ENCODE data around the gene CISD3. TPM values are rescaled to one million over a fixed set of nuclear protein-coding genes. Genes with fewer than 3 reads are reported as not detected.
A peak's percentile ranks its signal among the peaks of the same experiment; 100 is the strongest.

Gene CISD3
- total RNA-seq, 2 experiments from 2014 or later: 48.2 to 56.1 TPM

- Mint-ChIP-seq H3K9me3 (ENCODE audit: insufficient read depth) (no peaks in the 10 kb centered on the region), H3K4me1 (ENCODE audit: low read depth) (peaks cover 37% of the 10 kb centered on the region), H3K4me3 (peak overlapping the region; percentile 99), H3K27ac (peak overlapping the region; percentile 99), H3K36me3 (ENCODE audit: low read depth) (peaks cover 30% of the 10 kb centered on the region), H3K27me3 (ENCODE audit: low read depth) (peaks cover 26% of the 10 kb centered on the region)
- CTCF ChIA-PET: interaction anchor here (1.0 to 1.7 kb wide), 5 partner anchors 9 to 400 kb away, joined by 3 to 4 read pairs (median 4); partner anchors contain the start of gene LASP1
- POLR2A ChIA-PET: no interaction called here
- ATAC-seq (no peak), DNase-seq (no peak)
Measured at GRCh38 chr17:38753071-38753506, 22.9 kb downstream of the CISD3 start.

- CTCF ChIA-PET: interaction anchor here (0.6 to 2.3 kb wide), 18 partner anchors 8 to 474 kb away, joined by 3 to 6 read pairs (median 4); partner anchors contain the start of genes CWC25, LASP1NB and PSMB3
- peak; percentile 67 for DNase-seq
- peaks cover 60% of the 10 kb centered on the region for H3K36me3 Mint-ChIP-seq (ENCODE audit: low read depth)
Measured at GRCh38 chr17:38761612-38762011, 31.5 kb downstream of the CISD3 start.

DNA sequence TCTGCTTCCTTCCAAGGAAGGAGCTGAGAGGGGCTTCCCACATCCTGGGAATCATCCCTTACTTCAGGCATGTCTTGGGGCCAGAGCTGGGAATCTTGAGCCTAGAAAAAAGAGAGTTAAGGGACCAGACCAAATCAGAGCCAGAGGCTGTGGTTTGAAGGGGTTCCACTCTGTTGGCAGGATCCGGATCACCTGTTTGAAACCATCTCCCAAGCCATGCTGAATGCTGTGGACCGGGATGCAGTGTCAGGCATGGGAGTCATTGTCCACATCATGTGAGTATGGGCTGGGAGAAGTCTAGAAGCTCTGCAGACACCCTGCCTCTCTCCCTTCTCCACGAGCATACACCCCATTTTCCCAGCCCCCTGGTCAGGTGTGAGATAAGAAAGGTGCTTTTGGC, 32.1 kb downstream of the CISD3 start:
- ChIA-PET POLR2A (interaction anchor here (1.0 to 1.4 kb wide), 2 partner anchors 9 to 10 kb away, joined by 3 to 4 read pairs; partner anchors contain the start of gene PSMB3), CTCF (interaction anchor here (0.6 to 2.3 kb wide), 19 partner anchors 9 to 474 kb away, joined by 3 to 6 read pairs (median 4); partner anchors contain the start of genes CWC25, LASP1NB and PSMB3)
- ATAC-seq (no peak), DNase-seq (no peak)
- no peaks in the 10 kb centered on the region for H3K9me3 Mint-ChIP-seq (ENCODE audit: insufficient read depth)
- H3K27ac Mint-ChIP-seq: peak overlapping the region; percentile 62
- H3K4me3 Mint-ChIP-seq: no peak overlapping the region
- peaks cover 65% of the 10 kb centered on the region for H3K36me3 Mint-ChIP-seq (ENCODE audit: low read depth)
- H3K4me1 Mint-ChIP-seq (ENCODE audit: low read depth): peaks cover 26% of the 10 kb centered on the region
- H3K27me3 Mint-ChIP-seq (ENCODE audit: low read depth): no peaks in the 10 kb centered on the region

More at GRCh38 chr17:38761612-38762011, 31.5 kb downstream of the CISD3 start:
- POLR2A ChIA-PET: interaction anchor here (1.4 kb wide), 1 partner anchor 10 kb away, joined by 4 read pairs; the partner anchor contains the start of gene PSMB3
- peak; percentile 70 for ATAC-seq
- Mint-ChIP-seq H3K4me1 (ENCODE audit: low read depth) (peaks cover 26% of the 10 kb centered on the region), H3K27ac (peak overlapping the region; percentile 62), H3K27me3 (ENCODE audit: low read depth) (no peaks in the 10 kb centered on the region), H3K4me3 (no peak overlapping the region), H3K9me3 (ENCODE audit: insufficient read depth) (no peaks in the 10 kb centered on the region)

- no peaks in the 10 kb centered on the region for H3K27me3 Mint-ChIP-seq (ENCODE audit: low read depth)
- ATAC-seq (no peak), DNase-seq (no peak)
- ChIA-PET POLR2A (interaction anchor here (1.2 kb wide), 1 partner anchor 58 kb away, joined by 3 read pairs; no protein-coding TSS in a partner anchor), CTCF (interaction anchor here (1.4 kb wide), 1 partner anchor 217 kb away, joined by 3 read pairs; no protein-coding TSS in a partner anchor)
- peaks cover 6% of the 10 kb centered on the region for H3K4me1 Mint-ChIP-seq (ENCODE audit: low read depth)
- H3K4me3 Mint-ChIP-seq: no peak overlapping the region
- H3K36me3 Mint-ChIP-seq (ENCODE audit: low read depth): peaks cover 76% of the 10 kb centered on the region
- peak overlapping the region; percentile 40 for H3K27ac Mint-ChIP-seq
- no peaks in the 10 kb centered on the region for H3K9me3 Mint-ChIP-seq (ENCODE audit: insufficient read depth)
Measured at GRCh38 chr17:38766341-38766740, 36.2 kb downstream of the CISD3 start.

DNA sequence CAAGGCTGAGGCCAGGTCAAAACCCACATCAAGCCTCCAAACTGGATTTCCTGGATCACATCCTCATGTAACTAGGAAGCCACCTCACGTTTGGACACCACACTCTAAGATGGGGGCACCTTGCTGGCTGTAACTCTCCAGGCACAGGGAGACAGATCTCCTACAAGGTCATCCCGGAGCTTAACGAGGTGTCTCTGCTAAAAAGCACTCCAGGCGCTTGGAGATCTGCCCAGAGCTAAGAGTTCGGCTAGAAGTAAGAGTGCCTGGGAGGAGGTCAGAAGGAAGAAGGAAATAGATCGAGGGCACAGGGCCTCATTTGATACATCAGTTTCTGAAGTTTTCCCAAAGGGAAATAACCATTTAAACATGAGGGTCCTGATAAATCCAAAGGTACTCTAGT, 38.3 kb downstream of the CISD3 start:
- Mint-ChIP-seq H3K27ac (no peak overlapping the region), H3K4me1 (ENCODE audit: low read depth) (no peaks in the 10 kb centered on the region), H3K4me3 (no peak overlapping the region), H3K9me3 (ENCODE audit: insufficient read depth) (no peaks in the 10 kb centered on the region), H3K27me3 (ENCODE audit: low read depth) (no peaks in the 10 kb centered on the region), H3K36me3 (ENCODE audit: low read depth) (peaks cover 71% of the 10 kb centered on the region)
- no peak for ATAC-seq
- POLR2A ChIA-PET: no interaction called here
- no peak for DNase-seq
- CTCF ChIA-PET: no interaction called here

- Mint-ChIP-seq H3K36me3 (ENCODE audit: low read depth) (peaks cover 51% of the 10 kb centered on the region), H3K4me1 (ENCODE audit: low read depth) (no peaks in the 10 kb centered on the region), H3K4me3 (no peak overlapping the region), H3K9me3 (ENCODE audit: insufficient read depth) (no peaks in the 10 kb centered on the region), H3K27me3 (ENCODE audit: low read depth) (no peaks in the 10 kb centered on the region), H3K27ac (peak overlapping the region; percentile 25)
- DNase-seq (no peak), ATAC-seq (no peak)
- CTCF ChIA-PET: no interaction called here
- POLR2A ChIA-PET: no interaction called here
Measured at GRCh38 chr17:38773258-38773657, 43.1 kb downstream of the CISD3 start.

DNA sequence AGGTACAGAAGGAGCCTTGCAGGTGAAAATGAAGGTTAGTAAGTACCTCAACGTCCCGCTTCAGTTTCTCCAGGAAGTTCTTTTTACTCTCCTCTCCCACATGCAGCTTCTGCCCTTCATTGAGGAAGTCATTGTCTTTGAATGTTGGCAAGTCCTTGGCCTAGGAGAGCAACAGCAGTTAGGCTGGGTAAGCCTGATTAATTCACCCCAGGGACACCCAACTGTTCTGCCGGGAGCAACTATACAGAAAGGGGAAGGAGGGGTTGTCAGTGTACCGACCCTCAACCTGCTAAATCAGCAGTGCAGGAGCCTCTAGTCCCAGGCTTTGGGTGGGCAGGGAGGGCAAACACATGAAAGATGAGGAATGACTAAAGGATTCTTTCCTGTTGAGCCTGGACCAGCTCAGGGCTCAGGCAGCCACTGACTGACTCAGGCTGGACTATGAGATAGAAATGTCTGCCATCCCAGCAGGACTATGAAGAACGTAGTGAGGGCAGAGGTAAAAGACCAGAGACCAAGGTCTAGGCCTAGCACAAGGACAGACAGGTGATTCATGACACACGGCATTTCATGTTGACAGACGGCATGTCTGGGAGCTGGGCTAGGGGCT, 47.6 kb downstream of the CISD3 start:
- ATAC-seq (no peak), DNase-seq (no peak)
- ChIA-PET POLR2A (no interaction called here), CTCF (interaction anchor here (0.6 to 1.0 kb wide), 2 partner anchors 13 to 16 kb away, joined by 3 read pairs; no protein-coding TSS in a partner anchor)
- Mint-ChIP-seq H3K4me1 (ENCODE audit: low read depth) (peaks cover 8% of the 10 kb centered on the region), H3K27ac (no peak overlapping the region), H3K4me3 (no peak overlapping the region), H3K36me3 (ENCODE audit: low read depth) (peaks cover 49% of the 10 kb centered on the region), H3K27me3 (ENCODE audit: low read depth) (no peaks in the 10 kb centered on the region), H3K9me3 (ENCODE audit: insufficient read depth) (no peaks in the 10 kb centered on the region)

DNA sequence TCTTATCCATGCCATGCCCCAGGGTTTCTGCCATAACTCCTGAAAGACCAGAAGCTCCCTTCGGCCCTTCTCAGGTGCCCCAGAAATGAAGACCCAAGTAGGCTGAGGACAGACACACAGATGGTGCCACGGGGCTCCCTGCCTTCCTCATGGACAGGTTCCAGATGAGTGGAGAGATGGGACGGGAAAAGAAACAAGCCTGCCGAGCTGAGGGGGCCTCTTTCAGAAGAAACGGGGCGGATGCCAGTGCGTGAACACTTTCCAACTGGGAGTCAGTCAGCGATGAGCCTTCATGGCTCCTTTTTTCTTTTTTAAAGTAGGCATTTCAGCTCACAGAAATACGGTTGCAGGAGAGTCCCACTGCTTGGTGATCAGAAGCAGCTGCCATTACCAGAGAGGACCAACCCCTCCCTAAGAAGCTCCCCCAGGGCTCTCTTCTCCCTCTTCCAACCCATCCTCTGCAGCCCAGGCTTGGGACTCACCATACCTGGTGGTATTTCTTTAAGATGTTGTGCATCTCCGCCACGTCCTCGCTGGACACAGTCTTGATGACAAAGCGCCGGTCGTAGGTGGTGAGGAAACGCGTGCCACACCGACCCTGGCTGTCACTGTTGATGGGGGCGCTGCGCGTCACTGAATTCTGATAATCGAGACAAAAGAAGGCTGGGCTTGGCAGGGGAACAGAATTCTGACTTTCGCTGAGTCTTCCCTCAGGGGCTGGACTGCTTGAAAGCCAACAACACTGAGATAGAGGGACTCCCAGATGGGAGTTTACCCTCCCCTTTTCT, 50.0 kb downstream of the CISD3 start:
- Mint-ChIP-seq H3K27me3 (ENCODE audit: low read depth) (no peaks in the 10 kb centered on the region), H3K4me1 (ENCODE audit: low read depth) (peaks cover 8% of the 10 kb centered on the region), H3K36me3 (ENCODE audit: low read depth) (peaks cover 49% of the 10 kb centered on the region), H3K4me3 (no peak overlapping the region), H3K9me3 (ENCODE audit: insufficient read depth) (no peaks in the 10 kb centered on the region), H3K27ac (no peak overlapping the region)
- DNase-seq (no peak), ATAC-seq (no peak)
- ChIA-PET POLR2A (interaction anchor here (0.6 kb wide), 1 partner anchor 89 kb away, joined by 4 read pairs; no protein-coding TSS in a partner anchor), CTCF (interaction anchor here (1.2 kb wide), 1 partner anchor 221 kb away, joined by 3 read pairs; no protein-coding TSS in a partner anchor)

DNA sequence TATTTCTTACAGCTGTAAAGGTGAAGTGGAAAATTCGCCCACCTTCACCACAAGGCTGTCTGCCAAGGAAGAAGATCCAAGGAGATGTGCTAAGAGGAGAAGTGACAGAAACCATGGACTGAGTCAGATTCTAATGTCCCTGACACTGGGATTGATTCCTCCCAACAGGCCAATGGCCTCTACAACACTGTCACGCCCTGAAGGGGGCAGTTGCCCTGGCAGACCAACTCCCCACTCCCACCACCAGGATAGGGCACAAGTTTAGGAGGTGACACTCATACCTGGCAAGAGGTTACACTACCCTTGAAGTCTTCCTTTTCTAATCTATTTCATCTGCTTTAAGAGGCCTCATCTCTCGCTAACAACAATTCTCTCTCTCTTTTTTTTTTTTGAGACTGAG, 53.1 kb downstream of the CISD3 start:
- CTCF ChIA-PET: no interaction called here
- Mint-ChIP-seq H3K4me3 (no peak overlapping the region), H3K36me3 (ENCODE audit: low read depth) (peaks cover 48% of the 10 kb centered on the region), H3K27ac (no peak overlapping the region), H3K27me3 (ENCODE audit: low read depth) (no peaks in the 10 kb centered on the region), H3K4me1 (ENCODE audit: low read depth) (peaks cover 8% of the 10 kb centered on the region), H3K9me3 (ENCODE audit: insufficient read depth) (no peaks in the 10 kb centered on the region)
- POLR2A ChIA-PET: no interaction called here
- ATAC-seq (no peak), DNase-seq (no peak)

Small RNAs within 50 kb of the gene (microRNA-seq; reads per million reads assigned to microRNA genes)
- gene MIR4726: 1.7 reads per million
- not detected for gene MIR4734

Other genes with a start within 250 kb of the CISD3 start
- under 1 TPM in 1 of 2 experiments, not detected in 1; 0.34 TPM for gene SRCIN1, start 124.4 kb upstream of the CISD3 start, total RNA-seq
- gene EPOP, start 55.4 kb upstream of the CISD3 start, total RNA-seq: 10 to 100 TPM; 11.4 to 11.6 TPM
- gene MLLT6, start 25.1 kb upstream of the CISD3 start, total RNA-seq: 100 to 1,000 TPM; 211 to 219 TPM
- gene PCGF2, start 18.0 kb downstream of the CISD3 start, total RNA-seq: under 1 TPM; 0.63 to 0.70 TPM
- gene PSMB3, start 22.4 kb downstream of the CISD3 start, total RNA-seq: 100 to 1,000 TPM; 251 to 252 TPM
- 10 to 100 TPM; 49.9 to 51.4 TPM for gene PIP4K2B, start 69.2 kb downstream of the CISD3 start, total RNA-seq
- 10 to 100 TPM; 29.6 to 30.9 TPM for gene CWC25, start 95.0 kb downstream of the CISD3 start, total RNA-seq
- gene RPL23, start 123.4 kb downstream of the CISD3 start, total RNA-seq: 1,000 to 10,000 TPM; 1,130 to 1,164 TPM
- 100 to 1,000 TPM; 268 to 276 TPM for gene LASP1, start 139.7 kb downstream of the CISD3 start, total RNA-seq
- gene FBXO47, start 237.1 kb downstream of the CISD3 start, total RNA-seq: not detected